HFFc6 (cell line): ENCODE results near the gene NRG2. TPM values are rescaled to one million over a fixed set of nuclear protein-coding genes. Genes with fewer than 3 reads are reported as not detected.

Experiments
- DNase-seq: peaks from one replicate; pipeline ENCODE4 v3.0.0-alpha.2; 2018
- H3K27ac Mint-ChIP-seq: 2 replicates; pipeline ENCODE4 v1.8.0; 2020; ENCODE audit warnings: mild to moderate bottlenecking, mixed read lengths
- H3K27me3 Mint-ChIP-seq: 2 replicates; pipeline ENCODE4 v1.8.0; 2021; ENCODE audit warnings: mild to moderate bottlenecking, moderate library complexity, mixed read lengths; ENCODE audit not compliant: insufficient read depth
- H3K36me3 Mint-ChIP-seq: 2 replicates; pipeline ENCODE4 v1.8.0; 2021; ENCODE audit warnings: low read depth, mixed read lengths
- H3K4me1 Mint-ChIP-seq: 2 replicates; pipeline ENCODE4 v1.8.0; 2020; ENCODE audit warnings: low read depth, mixed read lengths
- H3K4me3 Mint-ChIP-seq: 2 replicates; pipeline ENCODE4 v1.8.0; 2020; ENCODE audit warnings: mild to moderate bottlenecking, moderate library complexity, mixed read lengths
- H3K9me3 Mint-ChIP-seq: 2 replicates; pipeline ENCODE4 v1.8.0; 2020; ENCODE audit warnings: mild to moderate bottlenecking, mixed read lengths
- total RNA-seq, 6 experiments: library from RNA; stranded (reverse); fragmentation: NEBNext Ultra II Directional; extraction: Animal tissue kit (Norgen Biotek cat#: 25700); gene quantifications; 2 replicates in 1 of 6; 3 replicates in 5 of 6; pipeline ENCODE4 v1.2.3, GENCODE V29; 2021
- TF ChIP-seq, protein P1 (sequence below): fragments of 200-600 bp; sonication (generic); IDR thresholded peaks from 2 replicates; pipeline ENCODE4 v1.5.0; 2021; ENCODE audit warnings: antibody characterized with exemption, mild to moderate bottlenecking

NRG2 gene
- total RNA-seq, 6 experiments from 2014 or later: 0.11 to 0.35 (median 0.19) TPM; not detected in 1

DNA sequence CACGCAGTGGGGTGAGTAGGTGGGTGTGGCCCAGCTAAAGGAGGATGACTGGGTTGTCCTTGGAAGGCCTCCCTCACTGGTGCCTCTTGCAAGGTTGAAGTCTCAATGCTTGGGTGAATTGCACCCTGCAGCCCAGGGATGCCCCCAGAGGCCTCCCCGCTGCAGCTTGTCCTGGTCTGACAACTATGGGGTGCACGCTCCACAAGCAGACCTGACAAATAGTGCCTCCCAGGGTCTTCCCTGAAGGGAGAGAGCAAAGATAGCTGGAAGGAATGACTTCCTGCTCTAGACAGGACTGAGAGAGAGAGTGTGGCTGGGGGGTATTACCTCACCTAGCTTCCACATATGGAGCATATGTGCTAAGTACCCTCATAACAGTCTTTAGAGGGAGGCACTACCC, 245.8 kb downstream of the NRG2 start:
- no peak for DNase-seq
- no peaks in the 10 kb centered on the region for H3K9me3 Mint-ChIP-seq
- H3K4me3 Mint-ChIP-seq: no peak overlapping the region
- TF ChIP-seq, protein P1, sequence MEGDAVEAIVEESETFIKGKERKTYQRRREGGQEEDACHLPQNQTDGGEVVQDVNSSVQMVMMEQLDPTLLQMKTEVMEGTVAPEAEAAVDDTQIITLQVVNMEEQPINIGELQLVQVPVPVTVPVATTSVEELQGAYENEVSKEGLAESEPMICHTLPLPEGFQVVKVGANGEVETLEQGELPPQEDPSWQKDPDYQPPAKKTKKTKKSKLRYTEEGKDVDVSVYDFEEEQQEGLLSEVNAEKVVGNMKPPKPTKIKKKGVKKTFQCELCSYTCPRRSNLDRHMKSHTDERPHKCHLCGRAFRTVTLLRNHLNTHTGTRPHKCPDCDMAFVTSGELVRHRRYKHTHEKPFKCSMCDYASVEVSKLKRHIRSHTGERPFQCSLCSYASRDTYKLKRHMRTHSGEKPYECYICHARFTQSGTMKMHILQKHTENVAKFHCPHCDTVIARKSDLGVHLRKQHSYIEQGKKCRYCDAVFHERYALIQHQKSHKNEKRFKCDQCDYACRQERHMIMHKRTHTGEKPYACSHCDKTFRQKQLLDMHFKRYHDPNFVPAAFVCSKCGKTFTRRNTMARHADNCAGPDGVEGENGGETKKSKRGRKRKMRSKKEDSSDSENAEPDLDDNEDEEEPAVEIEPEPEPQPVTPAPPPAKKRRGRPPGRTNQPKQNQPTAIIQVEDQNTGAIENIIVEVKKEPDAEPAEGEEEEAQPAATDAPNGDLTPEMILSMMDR: no peak
- H3K27me3 Mint-ChIP-seq: peaks cover 75% of the 10 kb centered on the region
- no peak overlapping the region for H3K27ac Mint-ChIP-seq
- no peaks in the 10 kb centered on the region for H3K36me3 Mint-ChIP-seq
- H3K4me1 Mint-ChIP-seq: peaks cover 7% of the 10 kb centered on the region

Other genes starting within 250 kb of the NRG2 start
- gene PSD2, start 247.5 kb downstream of the NRG2 start, total RNA-seq: under 1 TPM in 5 of 6 experiments, not detected in 1; 0.02 to 0.14 (median 0.07) TPM
- 10 to 100 TPM; 21.1 to 26.1 (median 22.3) TPM for gene PURA, start 70.8 kb upstream of the NRG2 start, total RNA-seq
- 1 to 10 TPM; 3.4 to 8.4 (median 4.1) TPM for gene IGIP, start 82.6 kb upstream of the NRG2 start, total RNA-seq
- 10 to 100 TPM; 11.6 to 16.7 (median 12.5) TPM for gene CYSTM1, start 131.9 kb upstream of the NRG2 start, total RNA-seq